Kidney (tissue), 14 donors: ENCODE measurements around the gene KIF16B. TPM values are rescaled to one million over a fixed set of nuclear protein-coding genes. Genes with fewer than 3 reads are reported as not detected.

Source experiments
- DNase-seq, 5 donors: peaks; one replicate each; pipeline ENCODE4 v3.0.0-alpha.2; 2013 to 2020
- FAIRE-seq: peaks from 2 replicates; lab custom pipeline; 2012; peaks lifted over from hg19 to GRCh38; lab: Jason Lieb, UNC
- H3K27ac ChIP-seq, 2 donors: one replicate each; pipeline ENCODE4 v1.7.0; 2013; ENCODE audit warnings: low read depth in 2 of 2, low read length in 2 of 2, inconsistent platforms in 1 of 2
- H3K27me3 ChIP-seq: one replicate; pipeline ENCODE4 v1.7.1; 2013; ENCODE audit warnings: low read length, inconsistent platforms; ENCODE audit not compliant: control insufficient read depth, insufficient read depth
- H3K36me3 ChIP-seq, 3 donors: one replicate each; pipeline versions ENCODE4 v1.7.0 to v1.7.1; 2013; ENCODE audit warnings: low read length in 3 of 3, control low read depth in 1 of 3, inconsistent platforms in 1 of 3; ENCODE audit not compliant: insufficient read depth in 3 of 3, control insufficient read depth in 2 of 3
- H3K4me1 ChIP-seq, 3 donors: one replicate each; pipeline versions ENCODE4 v1.7.0 to v1.7.1; 2013; ENCODE audit warnings: low read length in 3 of 3, inconsistent platforms in 1 of 3, low read depth in 1 of 3; ENCODE audit not compliant: control insufficient read depth in 2 of 3, insufficient read depth in 2 of 3
- H3K4me3 ChIP-seq, 3 donors: one replicate each; pipeline versions ENCODE4 v1.7.0 to v1.8.1; 2013; ENCODE audit warnings: low read length in 3 of 3, control low read depth in 1 of 3, inconsistent platforms in 1 of 3
- H3K9ac ChIP-seq, 3 donors: one replicate each; pipeline versions ENCODE4 v1.7.0 to v1.7.1; 2013; ENCODE audit warnings: low read length in 3 of 3, control low read depth in 1 of 3, inconsistent platforms in 1 of 3
- H3K9me3 ChIP-seq, 3 donors: one replicate each; pipeline versions ENCODE4 v1.7.0 to v1.7.1; 2013; ENCODE audit warnings: low read length in 3 of 3, control low read depth in 1 of 3, inconsistent platforms in 1 of 3; ENCODE audit not compliant: control insufficient read depth in 2 of 3, insufficient read depth in 1 of 3
- intact Hi-C: fragments of 100-400 bp; cut with DNase I; formaldehyde crosslinking; loops from one replicate; pipeline ENCODE4 v1.11.1; 2022
- polyA plus RNA-seq: library from polyadenylated mRNA; stranded (reverse); fragments of 350-450 nt; fragmentation: Illumina TruSeq; extraction: RNeasy Lipid Tissue Mini Kit (QIAGEN cat#74804); gene quantifications from one replicate; pipeline ENCODE4 v1.2.3, GENCODE V29; 2014; ENCODE audit warnings: low read depth, low replicate concordance; ENCODE audit not compliant: insufficient read depth
- total RNA-seq: library from RNA; stranded (reverse); fragmentation: NEBNext Ultra II Directional; extraction: Animal tissue kit (Norgen Biotek cat#: 25700); gene quantifications from one replicate; pipeline ENCODE4 v1.2.1, GENCODE V29; 2021
- TF ChIP-seq, protein P1 (sequence below): IDR thresholded peaks from 3 replicates; pipeline ENCODE4 v1.5.1; 2012; ENCODE audit warnings: mild to moderate bottlenecking, moderate library complexity, borderline replicate concordance; ENCODE audit not compliant: insufficient read depth; ENCODE audit errors: extremely low read depth
- donor health status: control.
- donor health status: control.
- donor health status: control.
- donor health status: control.
- donor health status: control.
- donor health status: DM: yes; HTN: yes; CAD: no.
- donor health status: Normal renal cell carcinoma (clear cell type).

Gene KIF16B
- total and polyA plus RNA-seq, 2 donors from 2014 or later = 15.0 to 19.7 TPM

- TF ChIP-seq, protein P1, sequence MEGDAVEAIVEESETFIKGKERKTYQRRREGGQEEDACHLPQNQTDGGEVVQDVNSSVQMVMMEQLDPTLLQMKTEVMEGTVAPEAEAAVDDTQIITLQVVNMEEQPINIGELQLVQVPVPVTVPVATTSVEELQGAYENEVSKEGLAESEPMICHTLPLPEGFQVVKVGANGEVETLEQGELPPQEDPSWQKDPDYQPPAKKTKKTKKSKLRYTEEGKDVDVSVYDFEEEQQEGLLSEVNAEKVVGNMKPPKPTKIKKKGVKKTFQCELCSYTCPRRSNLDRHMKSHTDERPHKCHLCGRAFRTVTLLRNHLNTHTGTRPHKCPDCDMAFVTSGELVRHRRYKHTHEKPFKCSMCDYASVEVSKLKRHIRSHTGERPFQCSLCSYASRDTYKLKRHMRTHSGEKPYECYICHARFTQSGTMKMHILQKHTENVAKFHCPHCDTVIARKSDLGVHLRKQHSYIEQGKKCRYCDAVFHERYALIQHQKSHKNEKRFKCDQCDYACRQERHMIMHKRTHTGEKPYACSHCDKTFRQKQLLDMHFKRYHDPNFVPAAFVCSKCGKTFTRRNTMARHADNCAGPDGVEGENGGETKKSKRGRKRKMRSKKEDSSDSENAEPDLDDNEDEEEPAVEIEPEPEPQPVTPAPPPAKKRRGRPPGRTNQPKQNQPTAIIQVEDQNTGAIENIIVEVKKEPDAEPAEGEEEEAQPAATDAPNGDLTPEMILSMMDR = no peak
- no peak overlapping the region for H3K9ac ChIP-seq
- no peaks in the 10 kb centered on the region for H3K27me3 ChIP-seq
- no peaks in the 10 kb centered on the region for H3K4me1 ChIP-seq
- DNase-seq (no peak), FAIRE-seq (no peak)
- no peaks in the 10 kb centered on the region for H3K9me3 ChIP-seq
- H3K4me3 ChIP-seq = no peak overlapping the region
- intact Hi-C loops = no loop called here
- H3K27ac ChIP-seq = no peak overlapping the region
- no peaks in the 10 kb centered on the region for H3K36me3 ChIP-seq
These were observed 282.9 kb downstream of the KIF16B start for GRCh38 chr20:16290358-16290757.

- H3K36me3 ChIP-seq = no peaks in the 10 kb centered on the region
These were observed 285.5 kb downstream of the KIF16B start for GRCh38 chr20:16287776-16288175.

GRCh38 chr20:16286601-16287000 is 286.6 kb downstream of the KIF16B start:
- intact Hi-C loops = no loop called here
- Histone ChIP-seq H3K9ac (no peak overlapping the region), H3K36me3 (no peaks in the 10 kb centered on the region), H3K4me1 (peaks cover 0 to 19% (median 7%) of the 10 kb centered on the region in 3 donors), H3K9me3 (no peaks in the 10 kb centered on the region), H3K27ac (no peak overlapping the region), H3K4me3 (no peak overlapping the region), H3K27me3 (no peaks in the 10 kb centered on the region)
- DNase-seq (no peak), FAIRE-seq (no peak)
- TF ChIP-seq, protein P1 = no peak

More at GRCh38 chr20:16287776-16288175, 285.5 kb downstream of the KIF16B start:
- TF ChIP-seq, protein P1 = no peak
- Histone ChIP-seq H3K4me1 (peaks cover 0 to 17% (median 6%) of the 10 kb centered on the region in 3 donors), H3K27ac (no peak overlapping the region), H3K4me3 (no peak overlapping the region), H3K27me3 (no peaks in the 10 kb centered on the region), H3K9me3 (no peaks in the 10 kb centered on the region), H3K9ac (no peak overlapping the region)
- FAIRE-seq = no peak
- intact Hi-C loops = no loop called here
- DNase-seq = no peak
